Body of pancreas (tissue), 4 donors: Measurements from ENCODE around the gene OR1D2.

Experiments used
- CTCF ChIP-seq, 7 experiments: fragments of 450-650 bp in 4 of 7; fragments of 200-600 bp in 3 of 7; sonication (generic) in 3 of 7; IDR thresholded peaks; one replicate each; pipeline ENCODE4 v1.5.1; 2016 to 2019; ENCODE audit warnings: antibody characterized with exemption in 7 of 7
- POLR2A ChIP-seq, 3 donors: fragments of 450-650 bp; IDR thresholded peaks; one replicate each; pipeline ENCODE4 v1.6.1; 2016; ENCODE audit warnings: antibody characterized with exemption in 3 of 3, mild to moderate bottlenecking in 2 of 3

GRCh38 chr17:3043737-3044365, 60.4 kb downstream of the OR1D2 start:
- TF ChIP-seq CTCF (IDR thresholded peaks at IDR 0.05) (peak in 1 of 7 experiments; percentile 16), POLR2A (IDR thresholded peaks at IDR 0.05) (no peak)
